LNCaP clone FGC (cell line): ENCODE results near the gene SSTR1.

Experiments used
- DNase-seq: peaks from one replicate; pipeline ENCODE4 v3.0.0-alpha.2; 2011; ENCODE audit warnings: low read depth
- H3K4me3 ChIP-seq: 2 replicates; pipeline ENCODE4 v1.5.1; 2011; ENCODE audit warnings: mild to moderate bottlenecking, low read depth, low read length, control low read depth
- TF ChIP-seq, protein P1 (sequence below): IDR thresholded peaks from 2 replicates; pipeline ENCODE4 v1.5.1; 2012; ENCODE audit warnings: mild to moderate bottlenecking; ENCODE audit not compliant: control insufficient read depth, insufficient read depth; ENCODE audit errors: extremely low read depth

Gene SSTR1

GRCh38 chr14:38202444-38203191 is 5.1 kb upstream of the SSTR1 start:
- no peak for DNase-seq
- TF ChIP-seq, protein P1, sequence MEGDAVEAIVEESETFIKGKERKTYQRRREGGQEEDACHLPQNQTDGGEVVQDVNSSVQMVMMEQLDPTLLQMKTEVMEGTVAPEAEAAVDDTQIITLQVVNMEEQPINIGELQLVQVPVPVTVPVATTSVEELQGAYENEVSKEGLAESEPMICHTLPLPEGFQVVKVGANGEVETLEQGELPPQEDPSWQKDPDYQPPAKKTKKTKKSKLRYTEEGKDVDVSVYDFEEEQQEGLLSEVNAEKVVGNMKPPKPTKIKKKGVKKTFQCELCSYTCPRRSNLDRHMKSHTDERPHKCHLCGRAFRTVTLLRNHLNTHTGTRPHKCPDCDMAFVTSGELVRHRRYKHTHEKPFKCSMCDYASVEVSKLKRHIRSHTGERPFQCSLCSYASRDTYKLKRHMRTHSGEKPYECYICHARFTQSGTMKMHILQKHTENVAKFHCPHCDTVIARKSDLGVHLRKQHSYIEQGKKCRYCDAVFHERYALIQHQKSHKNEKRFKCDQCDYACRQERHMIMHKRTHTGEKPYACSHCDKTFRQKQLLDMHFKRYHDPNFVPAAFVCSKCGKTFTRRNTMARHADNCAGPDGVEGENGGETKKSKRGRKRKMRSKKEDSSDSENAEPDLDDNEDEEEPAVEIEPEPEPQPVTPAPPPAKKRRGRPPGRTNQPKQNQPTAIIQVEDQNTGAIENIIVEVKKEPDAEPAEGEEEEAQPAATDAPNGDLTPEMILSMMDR = no peak
- no peak overlapping the region for H3K4me3 ChIP-seq

- TF ChIP-seq, protein P1 = no peak
- no peak for DNase-seq
- no peak overlapping the region for H3K4me3 ChIP-seq
Measured at GRCh38 chr14:38203929-38204718, 3.6 kb upstream of the SSTR1 start.

DNA sequence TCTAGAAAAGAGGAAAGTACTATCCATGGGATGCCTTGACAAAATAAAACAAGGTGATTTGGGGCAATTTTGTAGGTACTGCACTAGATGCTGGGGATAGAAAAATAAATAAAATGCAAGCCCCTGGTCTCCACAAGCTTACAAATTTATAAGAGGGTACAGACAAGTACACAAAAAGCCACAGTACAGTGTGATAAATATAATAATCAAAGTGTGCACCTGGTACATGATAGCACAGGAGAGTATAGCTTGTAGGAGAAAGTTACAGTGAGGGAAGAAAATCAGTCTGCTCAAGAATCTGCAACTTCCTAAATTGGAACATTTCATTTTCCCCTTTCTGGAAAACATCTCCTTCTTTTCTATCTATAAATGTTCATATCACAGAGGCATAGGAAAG is 3.0 kb upstream of the SSTR1 start:
- no peak overlapping the region for H3K4me3 ChIP-seq
- TF ChIP-seq, protein P1 = no peak
- DNase-seq = no peak

GRCh38 chr14:38205119-38205813 is 2.4 kb upstream of the SSTR1 start:
- no peak for DNase-seq
- H3K4me3 ChIP-seq = no peak overlapping the region
- TF ChIP-seq, protein P1 = no peak

GRCh38 chr14:38205949-38206665 is 1.6 kb upstream of the SSTR1 start:
- DNase-seq = no peak
- H3K4me3 ChIP-seq = no peak overlapping the region
- TF ChIP-seq, protein P1 = no peak

GRCh38 chr14:38206689-38207376 is 871 bp upstream of the SSTR1 start:
- DNase-seq = no peak
- TF ChIP-seq, protein P1 = no peak
- no peak overlapping the region for H3K4me3 ChIP-seq
